Vagina (tissue), 2 donors: ENCODE measurements around the gene ARHGAP18.

ENCODE experiments used
- CTCF ChIP-seq, 3 experiments: fragments of 450-650 bp in 2 of 3; fragments of 200-600 bp in 1 of 3; sonication (generic) in 1 of 3; IDR thresholded peaks; one replicate each; pipeline ENCODE4 v1.5.1; 2017 to 2019; ENCODE audit warnings: antibody characterized with exemption in 3 of 3, mild to moderate bottlenecking in 2 of 3, moderate library complexity in 2 of 3
- POLR2A ChIP-seq, 2 donors: fragments of 450-650 bp; IDR thresholded peaks; one replicate each; pipeline ENCODE4 v1.6.1; 2017; ENCODE audit warnings: antibody characterized with exemption in 2 of 2, mild to moderate bottlenecking in 2 of 2, moderate library complexity in 2 of 2
- POLR2AphosphoS5 ChIP-seq, 2 donors: sonication (generic); formaldehyde crosslinking; IDR thresholded peaks; one replicate each; pipeline ENCODE4 v1.9.0; 2017; ENCODE audit warnings: antibody characterized with exemption in 2 of 2, mild to moderate bottlenecking in 2 of 2, low read depth in 1 of 2; ENCODE audit not compliant: insufficient read depth in 1 of 2

- TF ChIP-seq CTCF (IDR thresholded peaks at IDR 0.05) (no peak), POLR2A (IDR thresholded peaks at IDR 0.05) (no peak), POLR2AphosphoS5 (IDR thresholded peaks at IDR 0.05; ENCODE audit: insufficient read depth in 1 of 2, low read depth in 1 of 2) (no peak)
These were observed 2.9 kb downstream of the ARHGAP18 start for GRCh38 chr6:129707028-129707427.
